ENCODE measurements around the gene OR4C6. TPM values are rescaled to one million over a fixed set of nuclear protein-coding genes. Genes with fewer than 3 reads are reported as not detected.

Gene OR4C6
- total RNA-seq, 1 experiment from 2014 or later = not detected

Other genes with a start within 250 kb of the OR4C6 start
- gene OR4C15, start 107.7 kb upstream of the OR4C6 start, total RNA-seq (2014; rRNA removed; shearing (Covaris generic)) = not detected in 2 replicates
- gene OR4C16, start 90.1 kb upstream of the OR4C6 start, total RNA-seq (2014; rRNA removed; shearing (Covaris generic)) = not detected in 2 replicates
- not detected in 2 replicates for gene OR4C11, start 54.6 kb upstream of the OR4C6 start, total RNA-seq (2014; rRNA removed; shearing (Covaris generic))
- not detected in 2 replicates for gene OR4P4, start 27.1 kb upstream of the OR4C6 start, total RNA-seq (2014; rRNA removed; shearing (Covaris generic))
- gene OR4S2, start 13.9 kb upstream of the OR4C6 start, total RNA-seq (2014; rRNA removed; shearing (Covaris generic)) = not detected in 2 replicates
- not detected in 2 replicates for gene OR5D13, start 111.2 kb downstream of the OR4C6 start, total RNA-seq (2014; rRNA removed; shearing (Covaris generic))
- gene OR5D14, start 133.4 kb downstream of the OR4C6 start, total RNA-seq (2014; rRNA removed; shearing (Covaris generic)) = not detected in 2 replicates
- not detected in 2 replicates for gene OR5L1, start 149.2 kb downstream of the OR4C6 start, total RNA-seq (2014; rRNA removed; shearing (Covaris generic))
- gene OR5D18, start 157.4 kb downstream of the OR4C6 start, total RNA-seq (2014; rRNA removed; shearing (Covaris generic)) = not detected in 2 replicates
- not detected in 2 replicates for gene OR5L2, start 165.0 kb downstream of the OR4C6 start, total RNA-seq (2014; rRNA removed; shearing (Covaris generic))
- not detected in 2 replicates for gene OR5D16, start 176.6 kb downstream of the OR4C6 start, total RNA-seq (2014; rRNA removed; shearing (Covaris generic))
- gene TRIM51, start 221.1 kb downstream of the OR4C6 start, total RNA-seq (2014; rRNA removed; shearing (Covaris generic)) = not detected in 2 replicates

All from SJSA1 (cell line).